Lung (tissue), 12 donors: Measurements from ENCODE around the gene DOCK2. TPM values are rescaled to one million over a fixed set of nuclear protein-coding genes. Genes with fewer than 3 reads are reported as not detected.
"Not testable (repeated sequence)": the region's sequence is repeated elsewhere in the genome, so short reads cannot be mapped to it uniquely, and the experiment has no call there.

ENCODE experiments used
- ATAC-seq: fragments of 200-7000 bp; cut with Tn5 transposase; one replicate; pipeline ENCODE4 v1.9.1; 2020; ENCODE audit warnings: moderate number of reproducible peaks; ENCODE audit not compliant: insufficient read depth, low FRiP score
- DNase-seq, 3 donors: peaks; one replicate each; pipeline ENCODE4 v3.0.0-alpha.2; 2013 to 2017
- H3K27ac ChIP-seq, 2 donors: one replicate each; pipeline ENCODE4 v1.5.1; 2013; ENCODE audit warnings: mild to moderate bottlenecking in 2 of 2, moderate library complexity in 2 of 2, control low read depth in 1 of 2, inconsistent platforms in 1 of 2, low read depth in 1 of 2, low read length in 1 of 2
- H3K27me3 ChIP-seq, 3 donors: one replicate each; pipeline ENCODE4 v1.5.1; 2013; ENCODE audit warnings: low read length in 2 of 3; ENCODE audit not compliant: control insufficient read depth in 3 of 3, insufficient read depth in 3 of 3
- H3K36me3 ChIP-seq, 4 donors: one replicate each; pipeline ENCODE4 v1.5.1; 2013; ENCODE audit warnings: low read length in 4 of 4, mild to moderate bottlenecking in 1 of 4, moderate library complexity in 1 of 4; ENCODE audit not compliant: control insufficient read depth in 4 of 4, insufficient read depth in 4 of 4
- H3K4me1 ChIP-seq, 5 donors: one replicate each; pipeline ENCODE4 v1.5.1; 2013; ENCODE audit warnings: low read length in 5 of 5, mild to moderate bottlenecking in 2 of 5, moderate library complexity in 1 of 5; ENCODE audit not compliant: control insufficient read depth in 5 of 5, insufficient read depth in 5 of 5
- H3K4me3 ChIP-seq: one replicate; pipeline ENCODE4 v1.5.1; 2013; ENCODE audit warnings: mild to moderate bottlenecking, control low read depth, moderate library complexity
- H3K9ac ChIP-seq, 2 donors: one replicate each; pipeline ENCODE4 v1.5.1; 2013; ENCODE audit warnings: low read length in 2 of 2, control low read depth in 1 of 2; ENCODE audit not compliant: insufficient read depth in 1 of 2
- H3K9me3 ChIP-seq, 4 donors: one replicate each; pipeline ENCODE4 v1.5.1; 2013; ENCODE audit warnings: low read length in 3 of 4, mild to moderate bottlenecking in 1 of 4, moderate library complexity in 1 of 4; ENCODE audit not compliant: control insufficient read depth in 4 of 4, insufficient read depth in 3 of 4
- CTCF ChIP-seq: IDR thresholded peaks from 2 replicates; pipeline ENCODE4 v1.5.1; 2012; ENCODE audit warnings: mild to moderate bottlenecking; ENCODE audit errors: control extremely low read depth, extremely low read depth
- WGBS, 2 donors: extraction: QIAGEN DNeasy Blood & Tissue Kit; methylation state at CpG; one replicate each; pipeline ENCODE4 v1.1.7; 2013; 5-methylcytosine and 5-hydroxymethylcytosine counted together
- polyA plus RNA-seq, 2 donors: library from polyadenylated mRNA; stranded (reverse); fragments of 200-250 nt; gene quantifications; one replicate each; pipeline ENCODE4 v1.2.1, GENCODE V29; 2013
- total RNA-seq, 2 donors: library from RNA; depleted of rRNA in 1 of 2; stranded (reverse); fragments of >200 nt in 1 of 2; gene quantifications; one replicate each; pipeline ENCODE4 v1.2.1, GENCODE V29; 2014 to 2021
- donor health status: control.
- donor health status: control.
- donor health status: Bipolar disorder and iron deficiency.
- donor health status: healthy.
- donor health status: DM: yes; HTN: yes; CAD: no.

The DOCK2 gene
- total and polyA plus RNA-seq, 4 donors: 9.6 to 66.6 (median 43.4) TPM

DNA sequence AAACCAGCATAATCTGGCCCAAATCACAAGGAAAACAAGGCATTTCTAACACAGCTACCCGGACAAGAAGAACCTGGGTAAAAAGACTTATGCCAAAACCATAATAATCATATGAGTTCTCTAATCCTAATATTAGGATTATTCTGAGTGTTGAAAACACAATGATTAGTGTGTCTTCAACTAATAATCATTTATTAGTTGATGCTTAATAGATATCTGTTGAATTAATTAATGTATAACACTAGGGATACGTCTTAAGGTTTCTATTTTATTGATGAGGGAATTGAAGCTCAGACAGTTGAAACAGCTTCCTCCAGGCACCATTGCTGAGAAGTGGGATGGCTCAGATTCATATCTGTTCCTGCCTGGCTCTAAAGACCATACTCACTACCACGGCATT lies 112.2 kb downstream of the DOCK2 start:
- ATAC-seq (no peak), DNase-seq (no peak)
- Histone ChIP-seq H3K36me3 (no peaks in the 10 kb centered on the region), H3K9ac (no peak overlapping the region), H3K27ac (no peak overlapping the region), H3K4me1 (peaks cover 0 to 2% (median 0%) of the 10 kb centered on the region in 5 donors), H3K9me3 (no peaks in the 10 kb centered on the region), H3K27me3 (peaks cover 0 to under 1% (median 0%) of the 10 kb centered on the region in 3 donors), H3K4me3 (no peak overlapping the region)
- 92 to 97% methylated on average over 3 of the region's 3 CpGs for WGBS, 2 donors
- TF ChIP-seq CTCF: no peak

DNA sequence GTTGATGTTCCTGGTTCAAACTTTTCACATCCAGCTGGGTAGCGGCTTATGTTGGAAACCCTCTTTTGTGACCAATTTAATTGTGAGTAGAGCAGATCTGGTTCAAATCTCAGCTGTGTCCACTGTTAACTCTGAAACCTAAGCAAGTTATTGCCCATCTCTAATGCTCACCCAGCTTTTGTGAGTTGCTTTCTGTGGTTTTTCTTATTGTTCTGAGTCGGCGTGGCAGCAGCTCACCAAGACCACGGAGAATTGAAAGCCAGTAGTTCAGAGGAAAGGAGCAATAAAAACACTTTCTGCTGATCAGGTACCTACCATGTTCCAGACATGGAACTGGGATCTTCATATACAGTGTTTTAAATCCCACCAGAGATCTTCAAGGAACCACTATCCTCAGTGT lies 114.4 kb downstream of the DOCK2 start:
- H3K36me3 ChIP-seq: peaks cover 0 to 5% (median 0%) of the 10 kb centered on the region in 4 donors
- no peak for TF ChIP-seq CTCF
- no peak overlapping the region for H3K4me3 ChIP-seq
- 86 to 87% methylated on average over 4 of the region's 4 CpGs for WGBS, 2 donors
- H3K27me3 ChIP-seq: peaks cover 0 to 3% (median 0%) of the 10 kb centered on the region in 3 donors
- H3K9ac ChIP-seq: no peak overlapping the region
- no peak overlapping the region for H3K27ac ChIP-seq
- DNase-seq (no peak), ATAC-seq (no peak)
- H3K9me3 ChIP-seq: no peaks in the 10 kb centered on the region
- no peaks in the 10 kb centered on the region for H3K4me1 ChIP-seq

- H3K9me3 ChIP-seq, DNase-seq, H3K27ac ChIP-seq, H3K9ac ChIP-seq, H3K36me3 ChIP-seq, H3K4me1 ChIP-seq, H3K27me3 ChIP-seq, ATAC-seq, H3K4me3 ChIP-seq: not testable (repeated sequence)
- WGBS, 2 donors: 88 to 92% methylated on average over 10 of the region's 10 CpGs
Measured at GRCh38 chr5:169752566-169752965, 115.5 kb downstream of the DOCK2 start.

DNA sequence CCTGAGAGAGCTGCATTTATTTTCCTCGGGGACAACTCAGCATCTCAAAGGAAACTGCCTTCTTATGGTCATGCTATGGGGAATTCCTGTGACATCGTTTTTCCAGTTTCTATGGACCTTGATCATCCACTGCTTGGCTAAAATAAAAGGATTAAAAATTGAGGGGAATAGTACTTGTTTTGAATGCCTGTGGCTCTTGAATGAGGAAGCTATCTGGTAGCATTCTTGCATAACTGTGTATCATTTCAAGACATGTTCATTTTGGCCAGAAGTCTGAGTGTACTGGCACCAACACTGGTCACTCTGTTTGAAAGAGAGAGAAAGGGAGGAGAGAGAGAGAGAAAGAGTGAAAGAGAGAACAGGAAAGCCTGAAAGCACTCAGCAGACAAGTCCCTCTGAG lies 116.7 kb downstream of the DOCK2 start:
- H3K4me1 ChIP-seq: no peaks in the 10 kb centered on the region
- peaks cover 0 to 5% (median 0%) of the 10 kb centered on the region in 4 donors for H3K36me3 ChIP-seq
- DNase-seq (peak in 1 of 3 donors; percentile 24), ATAC-seq (peak; percentile 58)
- 74 to 93% methylated on average over 2 of the region's 2 CpGs for WGBS, 2 donors
- H3K27ac ChIP-seq: no peak overlapping the region
- no peaks in the 10 kb centered on the region for H3K9me3 ChIP-seq
- no peak for TF ChIP-seq CTCF
- H3K4me3 ChIP-seq: no peak overlapping the region
- no peak overlapping the region for H3K9ac ChIP-seq
- peaks cover 0 to 3% (median 0%) of the 10 kb centered on the region in 3 donors for H3K27me3 ChIP-seq
